GM21390 (cell line): Measurements from ENCODE around the gene NELFB.
"Not testable (repeated sequence)": the region's sequence is repeated elsewhere in the genome, so short reads cannot be mapped to it uniquely, and the experiment has no call there.

Experiments used
- ATAC-seq: cut with Tn5 transposase; IDR thresholded peaks from one replicate; pipeline ENCODE4 v1.9.1; 2021; ENCODE audit not compliant: unreplicated experiment

The NELFB gene

DNA sequence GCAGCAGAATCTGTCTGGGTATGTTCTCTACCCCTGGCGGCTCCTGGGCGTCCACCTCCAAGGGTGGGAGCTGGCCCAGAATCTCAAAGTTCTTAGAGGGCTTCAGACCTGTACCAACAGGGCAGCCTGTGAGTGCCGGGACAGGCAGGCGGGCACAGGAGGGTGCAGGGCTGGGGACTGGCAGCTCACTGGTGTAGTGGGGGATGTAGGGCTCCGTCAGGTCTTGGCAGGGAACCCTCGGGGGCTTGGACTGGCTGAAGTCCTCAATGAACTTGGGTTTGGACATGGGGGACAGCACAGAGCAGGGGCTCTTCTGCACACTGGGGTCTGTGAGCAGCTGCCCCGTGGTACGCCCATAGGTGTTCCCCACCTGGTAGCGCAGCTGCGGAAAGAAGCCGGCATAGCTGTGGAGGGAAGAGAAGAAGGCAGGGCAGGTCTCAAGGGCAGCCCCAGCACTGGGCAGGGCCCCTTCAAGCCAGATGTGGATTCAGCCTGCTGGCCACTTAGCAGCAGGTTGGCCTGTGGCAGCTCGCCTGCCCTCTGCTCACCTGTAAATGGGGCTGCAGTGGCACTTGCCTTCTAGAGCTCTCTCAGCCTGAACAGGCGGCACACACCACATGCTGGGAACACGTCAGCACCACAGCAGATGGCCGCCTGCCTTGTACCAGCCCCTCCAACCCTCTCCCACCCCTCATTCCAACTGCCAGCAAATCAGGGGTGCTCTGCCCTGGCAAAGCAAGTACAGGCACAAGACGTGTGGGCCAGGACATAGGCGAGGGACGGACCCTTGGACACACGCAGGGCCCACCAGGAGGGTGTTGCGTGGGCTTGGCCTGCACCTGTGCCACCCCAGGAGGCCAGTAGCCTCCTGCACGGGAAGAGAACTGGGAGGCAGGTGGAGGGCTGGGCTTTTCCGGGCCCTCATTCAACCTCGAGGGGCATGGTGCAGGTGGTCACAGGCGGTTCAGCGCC is 9.4 kb upstream of the NELFB start:
- no peak for ATAC-seq

GRCh38 chr9:137247135-137247915 is 7.8 kb upstream of the NELFB start:
- ATAC-seq, result no peak

DNA sequence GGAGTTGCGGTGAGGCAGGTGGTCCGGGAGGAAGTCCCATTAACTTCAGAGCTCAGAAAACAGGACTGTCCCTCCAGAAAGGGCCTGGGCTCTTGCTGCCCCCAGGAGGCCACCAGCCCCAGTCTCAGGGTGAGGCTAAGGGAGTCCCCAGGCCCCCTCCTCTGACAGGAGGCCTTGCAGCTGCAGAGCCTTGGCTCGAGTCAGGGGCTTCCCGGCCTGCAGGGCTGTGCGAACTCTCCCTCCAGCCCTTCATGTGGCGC is 7.3 kb upstream of the NELFB start:
- no peak for ATAC-seq

DNA sequence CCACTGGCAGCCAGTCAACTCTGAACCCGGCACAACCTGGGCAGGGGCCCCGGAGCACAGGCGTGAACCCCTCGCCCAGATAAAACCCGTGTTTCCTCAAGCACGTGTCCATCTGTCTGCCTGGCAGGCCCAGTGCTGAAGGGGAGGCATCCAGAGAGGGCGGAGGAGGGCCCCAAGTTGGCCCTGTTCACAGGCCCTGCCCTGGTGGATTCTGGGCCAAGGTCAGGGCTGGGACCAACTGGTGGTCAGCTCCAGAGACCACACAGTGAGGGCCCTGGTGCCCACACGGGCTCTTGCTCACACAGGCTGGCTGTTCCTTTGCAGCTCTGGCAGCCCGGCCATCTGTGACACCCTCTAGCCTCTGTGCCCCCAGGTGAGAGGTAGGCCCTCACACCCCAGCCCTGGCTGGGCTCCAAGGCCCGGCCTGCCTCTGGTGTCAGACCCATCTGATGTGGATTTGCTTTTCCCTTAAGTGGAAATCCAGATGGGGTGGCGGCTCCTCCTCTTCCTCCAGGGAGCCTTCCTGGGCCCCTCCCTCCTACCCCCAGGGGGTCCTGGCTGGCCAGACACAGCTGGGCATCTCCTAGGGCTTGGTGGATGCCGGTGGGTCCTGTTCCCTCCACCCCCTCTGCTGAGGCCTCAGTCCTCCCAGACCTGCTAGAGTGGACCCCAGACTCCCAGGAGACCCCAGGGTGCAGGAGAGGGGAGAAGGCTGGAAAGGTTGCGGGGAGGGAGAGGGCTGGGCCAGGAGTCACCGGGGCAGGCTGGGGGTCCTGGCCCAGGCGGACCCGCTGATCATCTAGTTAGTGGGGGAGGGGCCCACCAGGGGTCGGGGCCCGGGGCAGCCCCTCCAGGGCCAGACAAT is 4.6 kb upstream of the NELFB start:
- no peak for ATAC-seq

GRCh38 chr9:137251194-137251461 is 4.0 kb upstream of the NELFB start, which contains the start of gene STPG3:
TSS of gene STPG3 (plus strand) at chr9:137251286. CDS start at chr9:137251287, 1 bp downstream.
- ATAC-seq, result no peak

DNA sequence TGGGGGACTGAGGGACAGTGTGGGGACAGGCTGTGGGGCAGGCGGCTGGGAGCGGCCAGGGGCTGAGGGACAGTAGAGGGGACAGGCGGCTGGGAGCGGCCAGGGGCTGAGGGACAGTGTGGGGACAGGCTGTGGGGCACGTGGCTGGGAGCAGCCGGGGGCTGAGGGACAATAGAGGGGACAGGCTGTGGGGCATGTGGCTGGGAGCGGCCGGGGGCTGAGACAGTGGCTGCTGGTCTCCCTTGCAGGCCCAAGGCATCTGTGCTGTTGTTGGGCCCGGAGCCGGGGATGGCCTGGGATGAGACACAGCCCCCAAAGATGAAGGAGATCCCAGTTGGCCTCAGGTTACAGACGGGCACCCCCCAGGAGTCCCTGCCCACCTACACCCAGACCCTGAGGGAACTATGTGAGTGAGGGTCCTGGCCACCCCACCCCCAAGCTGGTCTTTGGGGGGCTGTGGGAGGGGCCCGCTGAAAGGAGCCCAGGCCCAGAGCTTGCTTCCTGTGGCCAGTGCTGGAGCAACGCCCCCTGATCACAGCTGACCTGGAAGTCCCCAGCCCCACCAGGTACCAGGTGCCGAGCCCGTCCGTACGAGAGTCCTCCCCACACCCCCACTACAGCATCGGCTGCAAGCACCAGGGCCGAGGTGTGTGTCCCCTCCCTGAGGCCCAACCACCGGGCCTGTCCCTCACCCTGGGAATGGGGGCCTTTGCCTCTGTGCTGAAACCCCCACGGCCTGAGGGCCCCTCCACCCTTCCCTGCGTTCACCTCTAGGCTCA is 3.4 kb upstream of the NELFB start:
- ATAC-seq, result no peak

GRCh38 chr9:137252555-137253506 is 2.3 kb upstream of the NELFB start:
- no peak for ATAC-seq

DNA sequence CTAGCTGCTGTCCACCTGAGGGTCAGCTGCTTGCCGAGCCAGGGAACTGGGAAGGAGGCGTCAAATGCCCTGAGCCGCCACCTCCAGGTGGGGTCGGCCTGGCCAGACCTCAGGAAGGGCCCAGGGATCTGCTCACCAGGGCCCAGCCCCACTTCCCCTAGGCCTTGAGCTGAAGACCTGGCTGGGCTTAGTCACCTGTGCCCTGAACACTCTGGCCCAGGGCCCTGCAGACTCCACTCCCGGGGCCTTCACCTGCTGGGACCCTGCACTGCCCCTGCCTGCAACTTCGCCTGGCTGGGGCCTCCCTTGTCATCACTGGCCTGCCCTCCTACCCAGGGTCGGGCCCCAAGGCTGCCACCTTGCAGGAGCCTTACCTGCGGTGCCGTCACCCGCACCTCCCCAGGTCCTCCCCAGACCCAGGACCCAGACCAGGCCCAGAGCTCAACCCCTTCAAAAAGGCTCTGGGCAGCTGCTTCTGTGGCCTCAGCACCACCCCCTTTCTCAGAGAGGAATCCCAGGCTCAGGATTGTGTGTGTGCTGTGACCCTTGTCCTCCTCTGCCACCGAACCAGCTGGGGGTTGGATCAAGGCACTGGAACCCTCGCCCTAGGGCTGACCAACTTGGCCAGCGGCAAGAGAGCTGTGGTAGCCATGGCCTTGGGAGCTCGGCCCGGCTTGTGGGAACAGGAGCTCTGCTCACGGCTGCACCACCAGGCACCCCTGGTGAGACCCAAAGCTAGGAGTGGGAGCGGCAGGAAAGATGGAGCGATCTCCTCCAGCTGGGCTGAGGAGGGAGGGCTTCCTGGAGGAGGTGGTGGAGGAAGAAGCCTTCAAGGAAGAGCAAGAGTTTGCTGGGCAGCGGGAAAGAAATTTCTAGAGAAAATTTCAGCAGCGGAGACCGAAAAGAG is 1.2 kb upstream of the NELFB start:
- ATAC-seq, result no peak

DNA sequence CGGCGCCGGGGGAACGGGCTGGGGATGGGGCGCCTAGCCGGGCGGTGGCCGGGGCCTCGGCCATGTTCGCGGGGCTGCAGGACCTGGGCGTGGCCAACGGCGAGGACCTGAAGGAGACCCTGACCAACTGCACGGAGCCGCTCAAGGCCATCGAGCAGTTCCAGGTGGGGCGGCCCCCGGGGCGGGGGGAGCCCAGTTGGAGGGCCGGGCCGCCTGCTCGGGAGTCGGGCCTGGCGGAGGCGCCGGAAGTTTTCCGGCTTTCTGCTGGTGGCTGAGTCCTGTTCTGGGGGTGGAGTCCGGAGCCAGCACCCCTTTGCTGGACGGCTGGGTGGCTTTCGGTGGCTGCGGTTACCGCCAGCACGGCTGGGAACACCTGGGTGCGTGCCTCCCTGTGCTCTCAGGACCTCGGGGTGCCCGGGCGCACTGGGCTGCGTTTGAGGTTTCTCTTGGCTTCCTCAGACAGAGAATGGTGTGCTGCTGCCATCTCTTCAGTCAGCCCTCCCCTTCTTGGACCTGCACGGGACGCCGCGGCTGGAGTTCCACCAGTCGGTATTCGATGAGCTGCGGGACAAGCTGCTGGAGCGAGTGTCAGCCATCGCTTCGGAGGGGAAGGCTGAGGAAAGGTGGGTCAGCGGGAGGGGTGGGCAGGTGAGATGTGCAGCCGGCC is 454 bp downstream of the NELFB start:
- ATAC-seq, result no peak

DNA sequence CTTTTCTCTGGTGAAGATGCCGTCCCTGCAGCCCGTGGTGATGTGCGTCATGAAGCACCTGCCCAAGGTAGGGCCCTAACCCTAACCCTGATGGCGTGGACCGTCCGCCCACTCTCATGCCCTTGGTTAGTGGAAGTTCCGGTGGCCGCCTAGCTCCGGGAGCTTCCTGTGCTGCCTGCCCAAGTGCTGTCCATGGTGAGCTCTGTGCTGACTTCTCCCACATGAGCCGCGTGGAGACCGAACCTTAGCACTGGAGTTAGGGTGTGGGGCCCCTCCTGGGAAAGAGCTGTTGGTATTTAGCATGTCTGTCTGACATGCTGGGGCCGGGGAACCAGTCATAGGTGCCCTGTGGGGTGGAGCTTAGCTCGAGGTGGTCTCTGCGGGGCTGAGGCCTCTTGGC is 1.2 kb downstream of the NELFB start:
- ATAC-seq, result no peak

GRCh38 chr9:137256856-137257255 is 1.7 kb downstream of the NELFB start:
- no peak for ATAC-seq

DNA sequence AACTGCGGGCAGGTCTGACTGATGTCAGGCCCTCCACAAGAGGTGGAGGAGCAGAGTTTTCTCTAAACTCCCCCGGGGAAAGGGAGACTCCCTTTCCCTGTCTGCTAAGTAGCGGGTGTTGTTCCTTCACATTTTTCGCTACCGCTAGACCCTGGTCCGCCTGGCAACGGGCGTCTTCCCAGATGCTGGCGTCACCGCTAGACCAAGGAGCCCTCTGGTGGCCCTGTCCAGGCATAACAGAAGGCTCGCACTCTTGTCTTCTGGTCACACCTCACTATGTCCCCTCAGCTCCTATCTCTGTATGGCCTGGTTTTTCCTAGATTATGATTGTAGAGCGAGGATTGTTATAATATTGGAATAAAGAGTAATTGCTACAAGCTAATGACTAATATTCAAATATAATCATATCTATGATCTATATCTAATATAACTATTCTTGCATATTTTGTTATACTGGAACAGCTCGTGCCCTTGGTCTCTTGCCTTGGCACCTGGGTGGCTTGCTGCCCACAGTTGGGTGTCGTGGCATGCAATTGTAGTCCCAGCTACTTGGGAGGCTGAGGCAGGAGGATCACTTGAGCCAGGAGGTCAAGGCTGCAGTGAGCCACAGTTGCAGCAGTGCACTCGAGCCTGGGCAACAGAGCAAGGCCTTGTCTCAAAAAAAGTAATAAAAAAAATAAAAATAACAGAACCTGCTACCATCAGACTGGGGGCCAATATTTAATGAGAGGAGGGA is 7.2 kb downstream of the NELFB start:
- not testable (repeated sequence) for ATAC-seq

DNA sequence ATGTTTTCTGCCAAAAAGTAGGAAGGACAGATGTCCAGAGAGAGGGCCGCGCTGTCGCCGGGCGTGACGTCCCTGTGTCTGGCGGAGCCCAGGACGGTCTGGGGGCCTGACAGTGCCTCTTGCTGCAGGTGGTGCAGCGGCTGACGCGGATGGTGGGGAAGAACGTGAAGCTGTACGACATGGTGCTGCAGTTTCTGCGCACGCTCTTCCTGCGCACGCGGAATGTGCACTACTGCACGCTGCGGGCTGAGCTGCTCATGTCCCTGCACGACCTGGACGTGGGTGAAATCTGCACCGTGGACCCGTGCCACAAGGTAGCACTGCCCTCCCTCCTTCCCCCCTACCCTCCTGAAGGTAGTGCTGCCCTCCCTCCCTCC is 7.8 kb downstream of the NELFB start:
- no peak for ATAC-seq

DNA sequence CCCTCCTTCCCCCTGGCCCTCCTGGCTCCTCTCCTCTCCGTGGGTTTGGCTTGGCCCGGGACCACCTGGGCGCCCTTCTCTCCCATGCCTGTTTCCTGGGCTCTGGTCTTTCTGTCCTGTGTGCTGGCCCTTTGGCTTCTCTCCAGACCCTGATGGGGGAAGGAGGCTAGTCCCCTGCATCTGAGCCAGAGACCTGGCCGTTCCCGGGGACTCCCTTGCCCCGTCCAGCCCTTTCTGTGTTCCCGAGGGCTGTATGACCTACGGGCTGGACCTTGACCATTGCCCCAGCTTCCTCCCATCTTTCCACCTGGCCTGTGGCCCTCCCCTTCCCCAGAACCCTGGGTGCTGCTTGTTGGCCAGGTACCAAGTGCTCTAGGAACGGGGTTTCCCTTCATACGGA is 8.4 kb downstream of the NELFB start:
- ATAC-seq, result no peak

DNA sequence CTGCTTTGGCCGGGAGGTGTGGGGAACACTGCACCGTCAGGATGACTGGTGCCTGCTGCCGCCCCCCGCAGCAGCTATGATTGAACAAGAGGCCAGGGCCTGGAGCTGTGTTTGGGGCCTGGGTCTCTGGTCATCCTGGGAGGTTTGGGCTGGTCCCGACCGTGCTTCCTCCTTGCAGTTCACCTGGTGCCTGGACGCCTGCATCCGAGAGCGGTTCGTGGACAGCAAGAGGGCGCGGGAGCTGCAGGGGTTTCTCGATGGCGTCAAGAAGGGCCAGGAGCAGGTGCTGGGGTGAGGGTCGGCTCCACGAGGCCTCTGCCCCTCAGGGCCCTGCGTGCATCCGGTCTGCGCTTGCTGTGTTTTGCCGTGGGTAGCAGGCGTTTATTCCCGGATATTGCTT is 8.9 kb downstream of the NELFB start:
- ATAC-seq, result no peak

DNA sequence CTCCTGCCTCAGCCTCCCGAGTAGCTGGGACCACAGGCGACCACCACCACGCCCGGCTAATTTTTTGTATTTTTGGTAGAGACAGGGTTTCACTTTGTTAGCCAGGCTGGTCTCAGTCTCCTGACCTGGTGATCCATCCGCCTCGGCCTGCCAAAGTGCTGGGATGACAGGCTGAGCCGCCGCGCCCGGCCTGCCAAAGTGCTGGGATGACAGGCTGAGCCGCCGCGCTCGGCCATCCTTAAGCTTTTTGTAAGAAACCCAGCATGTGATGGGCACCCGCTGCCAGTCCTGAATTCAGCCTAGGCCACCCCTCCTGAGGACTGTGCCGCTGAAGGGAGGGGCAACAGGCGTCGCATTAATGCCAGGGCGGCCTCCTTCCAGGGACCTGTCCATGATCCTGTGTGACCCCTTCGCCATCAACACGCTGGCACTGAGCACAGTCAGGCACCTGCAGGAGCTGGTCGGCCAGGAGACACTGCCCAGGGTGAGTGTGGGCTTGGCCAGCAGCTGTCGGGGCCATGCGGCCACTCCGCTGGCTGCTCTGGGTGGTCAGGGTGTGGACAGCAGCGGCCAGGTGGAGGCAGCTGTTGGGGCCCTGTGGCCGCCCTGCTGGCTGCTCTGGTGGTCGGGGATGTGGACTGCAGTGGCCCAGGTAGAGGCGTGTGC is 10.5 kb downstream of the NELFB start:
- no peak for ATAC-seq

GRCh38 chr9:137266162-137266527 is 11.0 kb downstream of the NELFB start:
- no peak for ATAC-seq
